OCI-LY7 (cell line): ENCODE data around the gene GALNT14.

ENCODE experiments used
- EZH2phosphoT487 ChIP-seq: fragments of 200-600 bp; sonication (generic); IDR thresholded peaks from 2 replicates; pipeline ENCODE4 v1.6.1; 2018; ENCODE audit warnings: low read depth, borderline replicate concordance, mild to moderate bottlenecking, mixed run types, antibody characterized with exemption, low read length, moderate library complexity, mixed read lengths
- TF ChIP-seq, protein P1 (sequence below): fragments of 200-600 bp; sonication (generic); conservative IDR thresholded peaks from 2 replicates; pipeline ENCODE4 v1.5.1; 2014; ENCODE audit warnings: mild to moderate bottlenecking, antibody characterized with exemption, low read length, moderate library complexity, mixed read lengths

DNA sequence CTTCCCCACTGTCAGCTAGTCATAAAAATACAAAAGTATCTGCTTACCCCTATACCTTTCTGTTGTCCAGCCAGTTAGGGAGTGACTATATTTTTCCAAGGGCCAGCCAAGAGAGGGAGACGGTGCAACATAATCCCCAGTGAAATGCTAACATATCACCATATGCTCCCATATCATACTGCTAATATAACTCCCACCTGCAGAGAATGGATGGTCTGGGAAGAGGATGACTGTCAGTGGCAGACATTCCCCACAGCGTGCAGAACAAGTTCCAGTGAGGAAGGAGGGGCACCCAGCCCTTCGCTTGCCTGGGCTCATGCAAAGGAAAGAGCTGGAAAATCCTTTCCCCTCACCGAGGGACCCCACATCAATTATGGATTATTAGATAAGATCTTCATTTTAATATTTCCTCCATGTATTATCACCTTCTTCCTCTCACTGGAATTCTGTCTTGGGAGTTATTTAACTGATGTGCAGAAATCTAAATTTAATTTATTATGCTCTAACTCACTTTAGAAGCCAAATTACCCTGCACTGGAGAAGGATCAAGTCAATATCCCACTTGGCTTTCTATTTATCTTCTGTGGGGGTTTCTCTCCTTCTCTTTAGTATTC lies 135.6 kb downstream of the GALNT14 start:
- TF ChIP-seq, protein P1, sequence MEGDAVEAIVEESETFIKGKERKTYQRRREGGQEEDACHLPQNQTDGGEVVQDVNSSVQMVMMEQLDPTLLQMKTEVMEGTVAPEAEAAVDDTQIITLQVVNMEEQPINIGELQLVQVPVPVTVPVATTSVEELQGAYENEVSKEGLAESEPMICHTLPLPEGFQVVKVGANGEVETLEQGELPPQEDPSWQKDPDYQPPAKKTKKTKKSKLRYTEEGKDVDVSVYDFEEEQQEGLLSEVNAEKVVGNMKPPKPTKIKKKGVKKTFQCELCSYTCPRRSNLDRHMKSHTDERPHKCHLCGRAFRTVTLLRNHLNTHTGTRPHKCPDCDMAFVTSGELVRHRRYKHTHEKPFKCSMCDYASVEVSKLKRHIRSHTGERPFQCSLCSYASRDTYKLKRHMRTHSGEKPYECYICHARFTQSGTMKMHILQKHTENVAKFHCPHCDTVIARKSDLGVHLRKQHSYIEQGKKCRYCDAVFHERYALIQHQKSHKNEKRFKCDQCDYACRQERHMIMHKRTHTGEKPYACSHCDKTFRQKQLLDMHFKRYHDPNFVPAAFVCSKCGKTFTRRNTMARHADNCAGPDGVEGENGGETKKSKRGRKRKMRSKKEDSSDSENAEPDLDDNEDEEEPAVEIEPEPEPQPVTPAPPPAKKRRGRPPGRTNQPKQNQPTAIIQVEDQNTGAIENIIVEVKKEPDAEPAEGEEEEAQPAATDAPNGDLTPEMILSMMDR: no peak
- TF ChIP-seq EZH2phosphoT487: no peak
